Mononuclear cell (primary cell): Measurements from ENCODE around the gene GFOD1. TPM values are rescaled to one million over a fixed set of nuclear protein-coding genes. Genes with fewer than 3 reads are reported as not detected.

ENCODE experiments used
- H3K27me3 ChIP-seq: 2 replicates; pipeline ENCODE4 v1.6.0; 2011; ENCODE audit warnings: low read length, control low read depth; ENCODE audit not compliant: insufficient read depth
- H3K4me1 ChIP-seq: 2 replicates; pipeline ENCODE4 v1.5.1; 2011; ENCODE audit warnings: mild to moderate bottlenecking, low read length, control low read depth; ENCODE audit not compliant: insufficient read depth
- H3K4me3 ChIP-seq: 2 replicates; pipeline ENCODE4 v1.5.1; 2011; ENCODE audit warnings: mild to moderate bottlenecking, low read length, moderate library complexity
- H3K9me3 ChIP-seq: 2 replicates; pipeline ENCODE4 v1.5.1; 2011; ENCODE audit warnings: low read depth, mild to moderate bottlenecking, control low read depth, low read length
- total RNA-seq: library from RNA; depleted of rRNA; stranded (reverse); fragments of >200 nt; gene quantifications from one replicate; pipeline ENCODE4 v1.2.3, GENCODE V29; 2012

Gene GFOD1
- total RNA-seq, 1 donor, result 10.3 TPM

GRCh38 chr6:13425270-13425873 is 62.0 kb downstream of the GFOD1 start:
- no peaks in the 10 kb centered on the region for H3K27me3 ChIP-seq
- no peak overlapping the region for H3K4me3 ChIP-seq
- H3K4me1 ChIP-seq, result peaks cover 49% of the 10 kb centered on the region
- no peaks in the 10 kb centered on the region for H3K9me3 ChIP-seq

DNA sequence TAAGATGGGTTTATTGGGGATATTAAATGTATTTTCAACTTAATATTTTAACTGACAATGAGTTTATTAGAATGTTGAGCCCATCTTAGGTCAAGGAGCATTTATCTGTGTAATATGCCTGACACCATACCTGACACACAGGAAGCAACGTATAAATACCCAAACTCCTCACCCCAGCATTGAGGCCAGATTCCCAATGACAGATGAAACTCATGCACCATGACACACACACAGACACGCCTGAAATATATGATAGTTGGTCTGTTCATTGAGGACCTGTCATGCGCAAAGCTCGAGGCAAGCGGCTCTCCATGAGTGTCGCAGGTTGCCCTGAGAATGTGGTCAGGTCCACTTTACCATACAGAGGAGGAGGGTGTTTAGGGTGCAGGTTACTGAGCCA is 64.1 kb downstream of the GFOD1 start:
- Histone ChIP-seq H3K9me3 (no peaks in the 10 kb centered on the region), H3K27me3 (no peaks in the 10 kb centered on the region), H3K4me1 (peaks cover 48% of the 10 kb centered on the region), H3K4me3 (no peak overlapping the region)

DNA sequence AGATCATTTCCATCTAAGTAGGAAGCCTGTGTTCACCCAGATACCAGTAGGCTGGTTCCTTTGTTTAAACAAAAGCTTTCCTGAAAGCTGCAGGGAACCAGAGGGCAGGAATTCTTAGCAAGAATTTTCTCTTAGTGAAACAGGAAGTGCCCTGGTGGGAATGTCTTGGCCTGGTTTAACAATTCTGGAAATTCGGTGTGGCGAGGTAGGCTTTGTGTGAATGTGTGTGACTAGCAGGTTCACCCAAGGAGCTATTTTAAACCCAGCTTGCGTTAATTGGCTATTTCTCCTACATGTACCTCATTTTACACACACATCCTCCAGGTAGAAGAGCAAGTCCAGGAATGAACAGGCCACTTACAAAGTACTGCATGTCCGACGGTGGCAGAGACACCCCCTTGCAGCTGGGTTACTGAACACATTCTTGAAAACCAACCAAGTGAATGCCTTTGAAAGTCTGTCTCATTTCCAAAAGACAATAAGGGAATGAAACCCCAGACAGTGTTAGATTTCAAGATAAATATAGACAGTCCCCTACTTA is 64.6 kb downstream of the GFOD1 start:
- Histone ChIP-seq H3K9me3 (no peaks in the 10 kb centered on the region), H3K27me3 (no peaks in the 10 kb centered on the region), H3K4me1 (peaks cover 43% of the 10 kb centered on the region), H3K4me3 (no peak overlapping the region)

- peaks cover 31% of the 10 kb centered on the region for H3K4me1 ChIP-seq
- no peaks in the 10 kb centered on the region for H3K27me3 ChIP-seq
- no peak overlapping the region for H3K4me3 ChIP-seq
- no peaks in the 10 kb centered on the region for H3K9me3 ChIP-seq
These were observed 65.9 kb downstream of the GFOD1 start for GRCh38 chr6:13421425-13422059.

GRCh38 chr6:13420269-13420668 is 67.1 kb downstream of the GFOD1 start:
- Histone ChIP-seq H3K27me3 (no peaks in the 10 kb centered on the region), H3K4me1 (peaks cover 23% of the 10 kb centered on the region), H3K4me3 (no peak overlapping the region), H3K9me3 (no peaks in the 10 kb centered on the region)

- no peak overlapping the region for H3K4me3 ChIP-seq
- H3K27me3 ChIP-seq, result no peaks in the 10 kb centered on the region
- no peaks in the 10 kb centered on the region for H3K9me3 ChIP-seq
- peaks cover 18% of the 10 kb centered on the region for H3K4me1 ChIP-seq
These were observed 67.8 kb downstream of the GFOD1 start for GRCh38 chr6:13419422-13420195.

- no peaks in the 10 kb centered on the region for H3K9me3 ChIP-seq
These were observed 68.6 kb downstream of the GFOD1 start for GRCh38 chr6:13418844-13419243.

DNA sequence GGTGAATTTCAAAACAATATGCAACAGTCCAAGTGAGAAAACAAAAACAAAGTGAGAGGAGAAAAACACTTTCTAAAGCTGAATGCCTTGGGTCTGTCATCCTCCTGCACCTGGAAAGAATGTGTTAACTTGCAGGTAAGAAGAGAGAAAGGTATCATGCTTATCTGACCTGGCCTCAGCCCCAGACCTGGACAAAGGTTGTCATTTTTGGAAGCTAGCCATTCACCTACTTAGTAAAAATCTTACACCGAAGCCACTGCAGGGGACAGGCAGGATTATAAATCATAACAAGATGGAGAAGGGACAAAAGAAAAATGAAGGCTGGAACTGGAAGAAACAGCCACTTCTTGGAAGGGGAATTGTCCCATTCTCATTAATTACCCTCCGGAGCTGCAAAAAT is 69.4 kb downstream of the GFOD1 start:
- Histone ChIP-seq H3K4me3 (no peak overlapping the region), H3K4me1 (peaks cover 20% of the 10 kb centered on the region), H3K9me3 (no peaks in the 10 kb centered on the region), H3K27me3 (no peaks in the 10 kb centered on the region)

More at GRCh38 chr6:13418844-13419243, 68.6 kb downstream of the GFOD1 start:
- Histone ChIP-seq H3K27me3 (no peaks in the 10 kb centered on the region), H3K4me3 (no peak overlapping the region), H3K4me1 (peaks cover 18% of the 10 kb centered on the region)

DNA sequence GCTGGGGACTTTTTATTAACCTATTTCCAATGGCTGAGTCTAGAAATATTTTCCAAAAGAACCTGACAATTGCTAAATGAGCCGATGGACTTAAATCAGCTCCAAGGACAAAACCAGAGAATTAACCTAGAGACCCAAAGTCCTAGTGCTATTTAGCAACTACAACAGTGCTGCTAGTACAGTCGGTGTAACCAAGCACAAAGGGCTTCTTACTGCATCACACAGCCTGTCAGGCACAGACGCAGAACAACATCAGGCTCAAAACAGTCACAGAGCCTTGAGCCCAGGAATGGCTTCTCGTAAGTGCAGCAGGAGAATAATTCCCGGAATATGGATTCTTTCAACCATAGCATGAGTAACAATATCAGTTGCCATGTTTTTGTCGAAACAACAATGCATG is 70.0 kb downstream of the GFOD1 start:
- Histone ChIP-seq H3K9me3 (no peaks in the 10 kb centered on the region), H3K4me3 (no peak overlapping the region), H3K4me1 (peaks cover 21% of the 10 kb centered on the region), H3K27me3 (no peaks in the 10 kb centered on the region)

DNA sequence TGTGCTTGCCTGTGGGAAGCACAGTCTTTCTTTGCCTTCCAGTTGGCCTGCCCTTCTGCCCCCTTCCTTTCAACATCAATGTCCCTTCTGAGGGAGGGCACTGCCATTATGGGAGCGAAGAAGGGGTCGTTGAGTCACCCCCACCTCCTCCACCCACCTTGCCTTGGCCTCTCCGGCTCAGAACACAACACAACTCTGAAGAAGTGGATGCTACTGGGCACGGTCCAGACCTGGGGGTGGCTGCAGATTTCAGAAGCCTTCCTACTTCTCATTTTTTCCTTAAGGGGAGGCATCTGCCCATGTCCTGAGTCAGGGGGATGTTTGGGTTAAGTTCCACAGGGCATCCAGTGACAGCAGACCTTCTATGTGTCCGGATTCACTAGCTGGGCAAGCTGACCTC is 72.1 kb downstream of the GFOD1 start:
- peaks cover 41% of the 10 kb centered on the region for H3K4me1 ChIP-seq
- H3K4me3 ChIP-seq, result no peak overlapping the region
- no peaks in the 10 kb centered on the region for H3K9me3 ChIP-seq
- H3K27me3 ChIP-seq, result no peaks in the 10 kb centered on the region

GRCh38 chr6:13413900-13414555 is 73.4 kb downstream of the GFOD1 start:
- Histone ChIP-seq H3K4me1 (peaks cover 36% of the 10 kb centered on the region), H3K4me3 (no peak overlapping the region), H3K9me3 (no peaks in the 10 kb centered on the region), H3K27me3 (no peaks in the 10 kb centered on the region)

DNA sequence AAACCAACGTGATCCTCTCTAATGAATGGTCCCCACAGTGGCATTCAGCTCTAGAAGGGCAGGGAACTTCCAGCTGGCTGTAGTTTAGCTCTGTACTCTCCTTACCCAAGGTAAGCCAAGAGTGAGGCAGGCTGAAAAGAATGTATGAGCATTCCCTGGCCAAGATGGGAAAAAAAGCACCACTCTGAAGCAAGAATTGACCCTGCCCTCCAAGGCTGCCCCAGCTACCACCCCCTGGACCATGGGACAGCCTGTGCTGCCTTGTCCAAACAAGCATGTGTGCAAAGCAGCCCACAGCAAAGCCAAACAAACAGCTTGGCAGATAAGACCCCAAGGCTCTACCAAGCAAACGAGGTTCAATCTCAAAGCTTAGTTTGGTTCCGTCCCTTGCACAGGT is 73.9 kb downstream of the GFOD1 start:
- H3K27me3 ChIP-seq, result no peaks in the 10 kb centered on the region
- H3K4me1 ChIP-seq, result peaks cover 42% of the 10 kb centered on the region
- H3K9me3 ChIP-seq, result no peaks in the 10 kb centered on the region
- H3K4me3 ChIP-seq, result no peak overlapping the region

- Histone ChIP-seq H3K27me3 (no peaks in the 10 kb centered on the region), H3K4me3 (no peak overlapping the region)
These were observed 74.5 kb downstream of the GFOD1 start for GRCh38 chr6:13412639-13413465.

DNA sequence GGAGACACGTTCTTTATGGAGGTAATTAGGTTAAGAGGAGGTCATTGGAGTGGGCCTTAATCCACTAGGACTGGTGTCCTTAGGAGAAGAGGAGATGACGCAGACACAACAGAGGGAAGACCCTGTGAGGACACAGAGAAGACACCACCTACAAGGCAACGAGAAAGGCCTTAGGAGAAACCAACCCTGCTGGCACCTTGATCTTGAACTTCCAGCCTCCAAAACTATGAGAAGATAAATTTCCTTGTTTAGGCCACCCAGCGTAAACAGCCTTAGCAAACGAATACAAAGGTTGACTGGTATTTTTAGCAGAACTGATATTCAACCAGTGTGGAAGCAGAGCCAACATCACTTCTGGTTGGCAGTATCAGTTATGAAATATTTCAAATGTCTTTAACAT is 75.2 kb downstream of the GFOD1 start:
- no peaks in the 10 kb centered on the region for H3K27me3 ChIP-seq
- H3K4me1 ChIP-seq, result peaks cover 53% of the 10 kb centered on the region
- H3K4me3 ChIP-seq, result no peak overlapping the region

More at GRCh38 chr6:13412639-13413465, 74.5 kb downstream of the GFOD1 start:
- Histone ChIP-seq H3K4me1 (peaks cover 48% of the 10 kb centered on the region), H3K9me3 (no peaks in the 10 kb centered on the region)

More for the DNA sequence above, 75.2 kb downstream of the GFOD1 start:
- H3K9me3 ChIP-seq, result no peaks in the 10 kb centered on the region
